Left hindlimb (tissue), 1 donor: Measurements from ENCODE around the gene INAVA.
"Not testable (repeated sequence)": the region's sequence is repeated elsewhere in the genome, so short reads cannot be mapped to it uniquely, and the experiment has no call there.

Source experiments
- DNase-seq: peaks from one replicate; pipeline ENCODE4 v3.0.0-alpha.2; 2018

The INAVA gene

GRCh38 chr1:200899954-200900867 is 5.5 kb downstream of the INAVA start:
- no peak for DNase-seq

GRCh38 chr1:200900877-200901276 is 6.2 kb downstream of the INAVA start:
- DNase-seq: no peak

GRCh38 chr1:200901350-200901749 is 6.7 kb downstream of the INAVA start:
- DNase-seq: no peak

- no peak for DNase-seq
Observed at GRCh38 chr1:200901796-200902444, 7.2 kb downstream of the INAVA start.

GRCh38 chr1:200903793-200904192 is 9.1 kb downstream of the INAVA start:
- no peak for DNase-seq

GRCh38 chr1:200904772-200905171 is 10.1 kb downstream of the INAVA start:
- no peak for DNase-seq

GRCh38 chr1:200905411-200906052 is 10.8 kb downstream of the INAVA start:
- DNase-seq: no peak

- no peak for DNase-seq
Observed at GRCh38 chr1:200906491-200906890, 11.8 kb downstream of the INAVA start.

GRCh38 chr1:200907611-200908097 is 13.0 kb downstream of the INAVA start:
- DNase-seq: no peak

- DNase-seq: no peak
Observed at GRCh38 chr1:200908191-200908868, 13.6 kb downstream of the INAVA start.

GRCh38 chr1:200909071-200909470 is 14.4 kb downstream of the INAVA start:
- no peak for DNase-seq

- no peak for DNase-seq
Observed at GRCh38 chr1:200909757-200910239, 15.1 kb downstream of the INAVA start.

- no peak for DNase-seq
Observed at GRCh38 chr1:200911361-200911760, 16.7 kb downstream of the INAVA start.

GRCh38 chr1:200911936-200912335 is 17.2 kb downstream of the INAVA start:
- DNase-seq: not testable (repeated sequence)

GRCh38 chr1:200912737-200913407 is 18.2 kb downstream of the INAVA start:
- no peak for DNase-seq

- no peak for DNase-seq
Observed at GRCh38 chr1:200916152-200916551, 21.5 kb downstream of the INAVA start.

GRCh38 chr1:200916681-200917080 is 22.0 kb downstream of the INAVA start:
- DNase-seq: no peak

GRCh38 chr1:200917291-200917817 is 22.7 kb downstream of the INAVA start:
- DNase-seq: no peak

- no peak for DNase-seq
Observed at GRCh38 chr1:200918006-200918405, 23.3 kb downstream of the INAVA start.

- no peak for DNase-seq
Observed at GRCh38 chr1:200919386-200919785, 24.7 kb downstream of the INAVA start.

- DNase-seq: no peak
Observed at GRCh38 chr1:200921571-200922110, 26.9 kb downstream of the INAVA start.

GRCh38 chr1:200922406-200922805 is 27.7 kb downstream of the INAVA start:
- DNase-seq: no peak
